GM04503 (cell line): Measurements from ENCODE around the gene GATA6.
"Not testable (repeated sequence)": the region's sequence is repeated elsewhere in the genome, so short reads cannot be mapped to it uniquely, and the experiment has no call there.

Experiments used
- DNase-seq: peaks from one replicate; pipeline ENCODE4 v3.0.0-alpha.2; 2012; ENCODE audit warnings: low read depth

The GATA6 gene

DNA sequence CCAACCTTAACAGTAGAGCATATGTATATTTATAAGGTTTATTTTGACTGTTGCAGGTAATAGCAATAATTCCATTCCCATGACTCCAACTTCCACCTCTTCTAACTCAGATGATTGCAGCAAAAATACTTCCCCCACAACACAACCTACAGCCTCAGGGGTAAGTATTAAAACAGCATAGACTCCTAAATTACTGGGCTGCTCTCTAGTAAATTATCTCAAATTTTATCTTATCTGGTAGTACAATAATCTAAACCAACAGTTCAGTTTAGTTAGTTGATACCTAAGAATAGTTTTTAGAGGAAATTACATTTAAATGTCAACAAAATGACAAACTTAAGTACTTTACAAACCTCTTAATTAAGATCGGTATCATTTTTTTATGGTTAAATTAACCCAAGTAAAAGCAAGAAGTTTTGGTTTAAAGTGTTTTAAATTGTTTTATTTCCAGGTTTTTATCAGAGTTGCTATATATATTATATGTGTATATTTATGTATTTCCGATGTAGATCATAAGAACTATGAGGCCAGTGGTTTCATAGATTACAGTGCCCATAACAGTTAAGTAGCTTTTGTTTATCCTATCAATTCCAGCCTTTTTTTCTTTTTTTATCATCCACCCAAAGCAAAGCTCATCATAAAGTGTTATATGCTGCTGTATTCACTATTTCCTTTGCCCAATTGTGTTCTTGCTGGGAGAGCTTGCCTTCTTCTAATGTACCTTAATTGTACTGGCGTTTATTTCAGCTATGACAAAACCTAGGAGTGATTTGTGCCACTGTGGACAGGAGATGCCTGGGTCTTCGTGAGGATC, 13.7 kb downstream of the GATA6 start:
- no peak for DNase-seq

DNA sequence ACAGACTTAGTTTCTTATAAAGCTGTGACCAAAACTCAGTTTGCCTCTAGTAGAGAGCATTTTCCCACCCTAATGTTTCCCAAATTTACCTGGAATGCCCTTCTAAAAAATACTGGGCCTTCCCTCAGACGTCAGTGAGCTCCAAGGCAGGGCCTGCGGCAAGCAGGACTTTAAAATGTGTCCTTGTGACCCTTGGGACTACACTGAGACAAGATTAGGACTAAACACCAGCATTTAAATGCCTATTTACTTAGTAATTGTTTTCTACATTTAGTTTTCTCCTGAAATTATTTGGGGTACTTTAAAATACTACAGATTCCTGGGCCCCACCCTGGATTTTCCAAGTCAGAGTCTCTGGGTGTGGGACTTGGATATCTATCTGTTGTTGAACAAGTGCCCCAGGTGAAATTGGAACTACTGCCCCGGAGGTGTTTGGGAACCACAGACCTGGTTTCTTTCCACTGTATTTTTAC, 14.3 kb downstream of the GATA6 start:
- DNase-seq, result no peak

DNA sequence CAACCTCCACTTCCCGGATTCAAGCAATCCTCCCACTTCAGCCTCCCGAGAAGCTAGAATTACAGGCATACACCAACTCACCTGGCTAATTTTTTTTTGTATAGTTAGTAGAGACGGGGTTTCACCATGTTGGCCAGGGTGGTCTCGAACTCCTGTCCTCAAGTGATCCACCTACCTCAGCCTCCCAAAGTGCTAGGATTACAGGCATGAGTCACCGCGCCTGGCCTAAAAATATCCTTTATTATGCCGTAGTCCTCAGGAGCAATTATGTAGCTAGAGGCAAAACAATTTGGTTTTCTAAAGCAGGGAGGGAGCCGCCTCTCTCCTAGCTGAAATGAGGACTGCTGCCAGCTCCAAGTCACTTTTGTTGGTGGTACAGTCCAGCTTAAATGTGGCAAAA, 15.2 kb downstream of the GATA6 start:
- not testable (repeated sequence) for DNase-seq

GRCh38 chr18:22185273-22185672, 15.9 kb downstream of the GATA6 start:
- no peak for DNase-seq

- DNase-seq, result no peak
Observed at GRCh38 chr18:22185771-22186386, 16.5 kb downstream of the GATA6 start.

- no peak for DNase-seq
Observed at GRCh38 chr18:22186484-22186971, 17.1 kb downstream of the GATA6 start.

DNA sequence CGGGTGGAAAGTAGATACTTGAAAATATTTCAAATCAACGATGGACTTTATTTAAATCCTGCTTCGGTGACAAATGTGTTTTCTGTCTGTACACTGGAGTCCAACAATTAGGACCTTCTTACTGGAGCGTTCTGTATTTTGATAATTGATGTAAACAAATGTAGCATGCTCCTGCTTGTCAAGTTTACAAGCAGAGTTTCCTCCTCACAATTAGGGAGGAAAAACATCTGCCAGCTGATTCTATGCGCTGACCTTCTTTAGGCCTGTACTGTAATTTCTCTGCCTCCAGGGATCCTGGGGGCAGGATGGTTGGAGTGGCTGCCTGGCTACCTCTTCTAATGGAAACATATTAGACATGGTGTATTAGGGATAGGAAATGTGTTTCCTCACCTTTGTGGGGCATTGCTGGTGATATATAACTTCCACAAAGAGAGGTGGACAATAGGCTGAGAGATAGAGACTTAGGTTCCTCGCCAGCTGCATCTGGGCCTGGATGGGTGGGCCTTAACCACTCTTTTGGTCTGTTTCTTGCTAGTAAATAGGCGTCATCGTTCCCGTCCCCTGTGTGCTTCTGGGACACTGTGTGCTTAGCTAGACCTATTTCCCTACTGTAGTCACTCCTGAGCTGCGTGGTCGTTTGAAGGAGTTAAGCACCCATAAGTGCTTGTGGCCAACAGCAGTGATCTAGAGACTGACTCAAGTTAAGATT, 19.3 kb downstream of the GATA6 start:
- no peak for DNase-seq

DNA sequence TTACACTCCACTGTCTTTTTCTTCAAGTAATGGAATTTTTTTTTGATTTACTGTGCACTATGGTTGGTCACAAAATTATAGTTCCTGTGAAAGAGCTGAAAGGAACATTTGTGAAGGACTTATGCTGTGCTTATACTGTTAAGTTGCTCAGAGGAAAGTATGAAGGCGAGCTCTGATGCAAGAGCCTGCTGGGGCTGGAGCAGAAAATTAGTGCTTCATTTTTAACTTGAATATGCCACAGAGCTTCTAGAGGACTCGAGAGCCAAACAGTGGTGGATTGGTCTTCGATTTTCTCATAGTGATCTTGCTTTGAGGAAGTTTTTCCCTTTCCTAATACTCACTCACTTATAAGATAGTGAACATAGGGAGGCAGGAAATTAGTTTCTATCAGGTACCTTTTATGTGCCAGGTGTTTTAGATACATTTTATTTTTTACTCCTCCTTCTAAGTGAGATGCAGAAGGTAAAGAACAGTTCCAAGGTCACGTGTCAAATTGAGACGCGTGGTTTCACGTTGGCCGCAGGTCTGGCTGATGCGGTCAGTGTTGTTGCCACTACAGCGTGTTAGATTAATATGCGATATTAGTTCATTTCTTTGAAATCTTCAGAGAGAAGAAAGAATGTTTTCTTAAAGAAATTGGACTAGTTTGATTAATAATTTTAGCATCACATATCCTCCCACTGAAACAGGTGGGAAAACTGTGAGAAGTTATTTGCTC, 20.2 kb downstream of the GATA6 start:
- DNase-seq, result no peak

DNA sequence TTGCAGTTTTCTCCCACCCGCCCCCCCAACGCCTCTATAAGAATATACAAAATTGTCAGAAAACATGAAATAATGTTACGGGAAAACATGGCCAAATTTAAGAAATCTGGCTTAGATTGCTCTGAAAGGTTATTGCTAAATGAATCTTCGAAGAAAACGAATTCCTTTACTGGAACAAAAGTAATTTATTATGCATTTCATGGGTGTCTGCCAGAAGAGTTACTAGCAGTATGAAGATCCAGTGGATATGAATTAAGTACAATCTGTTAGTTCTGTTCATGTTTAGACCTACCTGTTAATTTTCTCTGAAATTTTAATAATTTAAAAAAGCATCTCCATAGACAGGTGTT, 21.9 kb downstream of the GATA6 start:
- DNase-seq, result no peak

DNA sequence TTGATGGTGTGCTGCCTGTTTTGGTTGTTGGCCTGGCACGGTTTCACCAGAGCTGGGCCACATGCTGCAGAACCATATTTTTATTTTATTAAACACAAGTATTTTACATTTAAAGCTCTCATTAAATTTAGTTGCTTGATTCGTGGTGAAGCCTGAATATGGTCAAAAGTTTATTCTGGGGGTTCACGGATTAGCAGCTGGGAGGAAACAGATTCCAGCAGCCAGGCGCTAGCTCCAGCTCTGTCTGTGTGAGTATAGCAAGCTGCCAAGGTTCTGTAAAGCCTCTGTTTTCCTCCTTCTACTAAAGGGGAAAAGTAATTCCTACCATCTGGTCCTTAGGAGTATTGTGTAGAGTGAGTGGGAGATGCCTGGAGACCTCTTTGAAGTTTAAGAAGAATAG, 22.5 kb downstream of the GATA6 start:
- DNase-seq, result no peak

- DNase-seq, result no peak
Observed at GRCh38 chr18:22193466-22193865, 24.1 kb downstream of the GATA6 start.

DNA sequence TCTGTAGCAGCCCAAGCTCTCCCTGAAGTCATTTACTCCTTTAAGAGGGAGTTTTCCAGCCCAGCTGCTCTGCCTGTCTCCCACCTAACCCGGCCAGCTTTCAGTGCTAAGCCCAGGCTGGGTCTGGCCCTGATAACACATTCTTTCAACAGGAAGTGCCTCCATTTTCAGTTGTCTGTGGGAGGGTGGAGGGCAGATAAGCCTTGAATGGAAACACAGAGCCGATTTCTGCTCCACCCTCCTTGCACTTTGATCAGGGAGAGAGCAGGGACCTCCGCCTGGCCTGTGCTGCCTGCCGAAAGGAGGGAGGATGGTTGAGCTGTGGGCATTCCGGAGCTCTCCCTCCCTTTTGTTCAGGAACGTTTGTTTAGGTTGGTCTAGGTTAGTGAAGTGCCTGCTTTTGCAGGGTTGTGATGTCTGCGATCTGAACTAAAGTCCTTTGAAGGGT, 24.8 kb downstream of the GATA6 start:
- no peak for DNase-seq

DNA sequence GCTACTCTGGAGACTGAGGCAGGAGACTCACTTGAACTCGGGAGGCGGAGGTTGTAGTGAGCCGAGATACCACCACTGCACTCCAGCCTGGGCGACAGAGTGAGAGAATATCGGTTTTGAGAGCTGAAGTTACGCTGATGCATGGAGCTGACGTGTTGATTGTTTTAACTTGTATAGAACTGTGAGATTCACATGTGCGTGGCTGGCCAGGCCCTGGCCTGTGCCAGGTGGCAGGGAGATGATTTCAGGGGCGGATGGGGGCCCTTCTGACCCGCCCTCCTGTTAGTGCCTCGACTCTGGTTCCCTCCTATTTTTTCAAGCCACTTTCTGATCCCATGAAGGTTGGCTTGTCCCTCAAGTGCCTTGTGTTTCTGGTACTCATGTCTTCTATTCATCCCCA, 25.7 kb downstream of the GATA6 start:
- no peak for DNase-seq

GRCh38 chr18:22196943-22197342, 27.6 kb downstream of the GATA6 start:
- not testable (repeated sequence) for DNase-seq

- DNase-seq, result no peak
Observed at GRCh38 chr18:22197668-22198067, 28.3 kb downstream of the GATA6 start.

GRCh38 chr18:22198163-22198562, 28.8 kb downstream of the GATA6 start:
- DNase-seq, result no peak

DNA sequence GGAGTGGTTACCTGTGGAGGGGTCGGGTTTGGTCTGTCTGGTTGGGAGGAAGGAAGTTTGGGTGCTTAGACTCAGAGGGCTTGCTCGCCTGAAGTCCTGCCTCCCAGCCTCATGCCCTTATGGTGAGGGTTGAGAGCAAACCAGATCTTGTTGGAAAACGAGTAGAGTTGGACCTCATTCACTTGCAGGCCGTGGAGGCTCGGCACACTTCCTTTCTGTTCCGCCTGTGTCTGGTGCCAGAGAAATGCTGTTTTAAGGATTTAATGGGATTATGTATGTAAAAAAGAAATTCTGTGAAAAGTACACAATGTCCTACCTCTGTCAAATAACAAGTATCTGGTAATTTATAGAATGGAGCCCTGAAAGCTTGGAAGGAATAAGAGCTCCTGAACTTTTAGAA, 29.6 kb downstream of the GATA6 start:
- DNase-seq, result no peak

DNA sequence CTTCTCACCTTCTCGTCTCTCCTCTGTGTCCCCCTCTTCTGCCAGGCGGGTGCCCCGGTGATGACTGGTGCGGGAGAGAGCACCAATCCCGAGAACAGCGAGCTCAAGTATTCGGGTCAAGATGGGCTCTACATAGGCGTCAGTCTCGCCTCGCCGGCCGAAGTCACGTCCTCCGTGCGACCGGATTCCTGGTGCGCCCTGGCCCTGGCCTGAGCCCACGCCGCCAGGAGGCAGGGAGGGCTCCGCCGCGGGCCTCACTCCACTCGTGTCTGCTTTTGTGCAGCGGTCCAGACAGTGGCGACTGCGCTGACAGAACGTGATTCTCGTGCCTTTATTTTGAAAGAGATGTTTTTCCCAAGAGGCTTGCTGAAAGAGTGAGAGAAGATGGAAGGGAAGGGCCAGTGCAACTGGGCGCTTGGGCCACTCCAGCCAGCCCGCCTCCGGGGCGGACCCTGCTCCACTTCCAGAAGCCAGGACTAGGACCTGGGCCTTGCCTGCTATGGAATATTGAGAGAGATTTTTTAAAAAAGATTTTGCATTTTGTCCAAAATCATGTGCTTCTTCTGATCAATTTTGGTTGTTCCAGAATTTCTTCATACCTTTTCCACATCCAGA, 31.3 kb downstream of the GATA6 start:
- DNase-seq, result no peak

GRCh38 chr18:22203035-22203434, 33.6 kb downstream of the GATA6 start:
- no peak for DNase-seq

GRCh38 chr18:22203536-22204213, 34.3 kb downstream of the GATA6 start:
- DNase-seq, result no peak

GRCh38 chr18:22204214-22204536, 34.8 kb downstream of the GATA6 start:
- DNase-seq, result no peak
